Measurements from ENCODE around the gene SMARCA2. TPM values are rescaled to one million over a fixed set of nuclear protein-coding genes. Genes with fewer than 3 reads are reported as not detected.

The SMARCA2 gene
- polyA plus RNA-seq, 1 donor from 2014 or later: 150 TPM

DNA sequence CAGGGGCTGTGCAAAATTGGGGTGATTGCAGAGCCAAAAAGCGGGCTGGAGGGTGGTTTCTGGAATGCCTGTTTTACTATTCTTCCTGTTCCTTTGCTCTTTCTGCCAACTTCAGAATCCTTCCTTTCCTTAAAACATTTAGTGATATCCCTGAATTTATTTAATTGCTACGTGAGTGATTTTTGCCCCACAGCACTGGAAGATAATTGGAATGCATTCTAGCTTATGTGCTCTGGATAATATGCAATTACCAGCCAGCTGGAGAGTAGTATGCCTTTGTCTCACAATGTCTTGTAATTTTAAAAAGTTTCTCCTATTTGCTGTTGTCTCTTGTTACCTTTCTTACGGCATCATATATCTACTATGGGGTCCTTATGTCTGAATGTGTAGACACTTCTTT, 115.8 kb downstream of the SMARCA2 start:
- Histone ChIP-seq H3K79me2 (replicated peaks; ENCODE audit: insufficient read depth, low read length) (no peaks in the 10 kb centered on the region), H4K20me1 (ENCODE audit: insufficient read depth) (no peaks in the 10 kb centered on the region), H3K9me2 (ENCODE audit: insufficient read depth, low read length) (no peaks in the 10 kb centered on the region), H2AFZ (ENCODE audit: low read depth, low read length) (no peak overlapping the region), H3K36me3 (ENCODE audit: insufficient read depth, low read length) (peaks cover 4% of the 10 kb centered on the region), H3K9me3 (ENCODE audit: low read length) (no peaks in the 10 kb centered on the region), H3K9ac (ENCODE audit: low read length) (no peak overlapping the region), H3K27me3 (ENCODE audit: insufficient read depth, low read depth, low read length) (no peaks in the 10 kb centered on the region), H3K27ac (ENCODE audit: low read length) (no peak overlapping the region), H3K4me3 (ENCODE audit: low read length) (no peak overlapping the region), H3K4me2 (ENCODE audit: low read length) (no peak overlapping the region), H3F3A (ENCODE audit: insufficient read depth, low read length, poor library complexity, severe bottlenecking) (no peaks in the 10 kb centered on the region)
- TF ChIP-seq, protein P1, sequence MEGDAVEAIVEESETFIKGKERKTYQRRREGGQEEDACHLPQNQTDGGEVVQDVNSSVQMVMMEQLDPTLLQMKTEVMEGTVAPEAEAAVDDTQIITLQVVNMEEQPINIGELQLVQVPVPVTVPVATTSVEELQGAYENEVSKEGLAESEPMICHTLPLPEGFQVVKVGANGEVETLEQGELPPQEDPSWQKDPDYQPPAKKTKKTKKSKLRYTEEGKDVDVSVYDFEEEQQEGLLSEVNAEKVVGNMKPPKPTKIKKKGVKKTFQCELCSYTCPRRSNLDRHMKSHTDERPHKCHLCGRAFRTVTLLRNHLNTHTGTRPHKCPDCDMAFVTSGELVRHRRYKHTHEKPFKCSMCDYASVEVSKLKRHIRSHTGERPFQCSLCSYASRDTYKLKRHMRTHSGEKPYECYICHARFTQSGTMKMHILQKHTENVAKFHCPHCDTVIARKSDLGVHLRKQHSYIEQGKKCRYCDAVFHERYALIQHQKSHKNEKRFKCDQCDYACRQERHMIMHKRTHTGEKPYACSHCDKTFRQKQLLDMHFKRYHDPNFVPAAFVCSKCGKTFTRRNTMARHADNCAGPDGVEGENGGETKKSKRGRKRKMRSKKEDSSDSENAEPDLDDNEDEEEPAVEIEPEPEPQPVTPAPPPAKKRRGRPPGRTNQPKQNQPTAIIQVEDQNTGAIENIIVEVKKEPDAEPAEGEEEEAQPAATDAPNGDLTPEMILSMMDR (IDR thresholded peaks at IDR 0.05; ENCODE audit: poor library complexity, severe bottlenecking): no peak
- TF ChIP-seq MXI1 (conservative IDR thresholded peaks at IDR 0.05; ENCODE audit: poor library complexity, severe bottlenecking): no peak
- no peak for TF ChIP-seq TAF1 (IDR thresholded peaks at IDR 0.05; ENCODE audit: low read depth)
- no peak for TF ChIP-seq POLR2AphosphoS5 (IDR thresholded peaks at IDR 0.05)
- TF ChIP-seq EZH2 (IDR thresholded peaks at IDR 0.05; ENCODE audit: borderline replicate concordance, insufficient read depth, low read length, poor library complexity, severe bottlenecking): no peak
- TF ChIP-seq, protein P2, sequence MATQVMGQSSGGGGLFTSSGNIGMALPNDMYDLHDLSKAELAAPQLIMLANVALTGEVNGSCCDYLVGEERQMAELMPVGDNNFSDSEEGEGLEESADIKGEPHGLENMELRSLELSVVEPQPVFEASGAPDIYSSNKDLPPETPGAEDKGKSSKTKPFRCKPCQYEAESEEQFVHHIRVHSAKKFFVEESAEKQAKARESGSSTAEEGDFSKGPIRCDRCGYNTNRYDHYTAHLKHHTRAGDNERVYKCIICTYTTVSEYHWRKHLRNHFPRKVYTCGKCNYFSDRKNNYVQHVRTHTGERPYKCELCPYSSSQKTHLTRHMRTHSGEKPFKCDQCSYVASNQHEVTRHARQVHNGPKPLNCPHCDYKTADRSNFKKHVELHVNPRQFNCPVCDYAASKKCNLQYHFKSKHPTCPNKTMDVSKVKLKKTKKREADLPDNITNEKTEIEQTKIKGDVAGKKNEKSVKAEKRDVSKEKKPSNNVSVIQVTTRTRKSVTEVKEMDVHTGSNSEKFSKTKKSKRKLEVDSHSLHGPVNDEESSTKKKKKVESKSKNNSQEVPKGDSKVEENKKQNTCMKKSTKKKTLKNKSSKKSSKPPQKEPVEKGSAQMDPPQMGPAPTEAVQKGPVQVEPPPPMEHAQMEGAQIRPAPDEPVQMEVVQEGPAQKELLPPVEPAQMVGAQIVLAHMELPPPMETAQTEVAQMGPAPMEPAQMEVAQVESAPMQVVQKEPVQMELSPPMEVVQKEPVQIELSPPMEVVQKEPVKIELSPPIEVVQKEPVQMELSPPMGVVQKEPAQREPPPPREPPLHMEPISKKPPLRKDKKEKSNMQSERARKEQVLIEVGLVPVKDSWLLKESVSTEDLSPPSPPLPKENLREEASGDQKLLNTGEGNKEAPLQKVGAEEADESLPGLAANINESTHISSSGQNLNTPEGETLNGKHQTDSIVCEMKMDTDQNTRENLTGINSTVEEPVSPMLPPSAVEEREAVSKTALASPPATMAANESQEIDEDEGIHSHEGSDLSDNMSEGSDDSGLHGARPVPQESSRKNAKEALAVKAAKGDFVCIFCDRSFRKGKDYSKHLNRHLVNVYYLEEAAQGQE (IDR thresholded peaks at IDR 0.05; ENCODE audit: borderline replicate concordance): no peak

DNA sequence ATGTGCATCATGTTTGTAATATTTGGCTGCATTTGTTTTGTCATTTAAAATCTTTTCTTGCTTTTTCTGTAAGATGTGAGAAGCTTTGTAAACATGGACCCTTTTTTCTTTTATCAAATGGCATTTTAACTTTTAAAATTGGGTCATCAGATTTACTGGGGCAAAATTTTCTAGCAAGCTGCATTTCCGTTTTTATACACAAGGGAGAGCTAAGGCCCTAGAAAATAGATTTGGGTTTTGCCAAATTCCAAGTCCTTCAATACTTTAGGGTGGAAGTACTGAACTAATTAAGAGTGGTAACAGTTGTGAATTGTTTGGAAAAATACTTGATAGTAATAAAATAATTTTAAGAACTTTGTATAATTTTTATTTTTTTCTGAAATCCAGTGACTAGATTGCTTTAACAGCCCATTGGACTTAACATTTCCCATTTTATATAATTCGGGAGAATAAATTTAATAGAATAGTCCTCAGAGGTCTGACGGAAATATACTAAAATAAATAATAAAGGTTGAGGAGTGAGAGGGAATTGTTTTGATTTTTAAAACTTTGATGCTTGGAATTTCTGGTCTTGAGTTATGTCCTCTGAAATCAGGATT, 117.4 kb downstream of the SMARCA2 start:
- Histone ChIP-seq H3K4me2 (ENCODE audit: low read length) (no peak overlapping the region), H3K79me2 (replicated peaks; ENCODE audit: insufficient read depth, low read length) (no peaks in the 10 kb centered on the region), H3K9me2 (ENCODE audit: insufficient read depth, low read length) (no peaks in the 10 kb centered on the region), H3K36me3 (ENCODE audit: insufficient read depth, low read length) (no peaks in the 10 kb centered on the region), H3K9me3 (ENCODE audit: low read length) (no peaks in the 10 kb centered on the region), H3K9ac (ENCODE audit: low read length) (no peak overlapping the region), H3K27ac (ENCODE audit: low read length) (no peak overlapping the region), H3K27me3 (ENCODE audit: insufficient read depth, low read depth, low read length) (no peaks in the 10 kb centered on the region), H4K20me1 (ENCODE audit: insufficient read depth) (no peaks in the 10 kb centered on the region), H2AFZ (ENCODE audit: low read depth, low read length) (no peak overlapping the region), H3K4me3 (ENCODE audit: low read length) (no peak overlapping the region), H3F3A (ENCODE audit: insufficient read depth, low read length, poor library complexity, severe bottlenecking) (no peaks in the 10 kb centered on the region)
- no peak for TF ChIP-seq EP300 (conservative IDR thresholded peaks at IDR 0.05; ENCODE audit: poor library complexity, severe bottlenecking)
- peak; percentile 85 for TF ChIP-seq SMC3 (conservative IDR thresholded peaks at IDR 0.05; ENCODE audit: poor library complexity)
- no peak for TF ChIP-seq POLR2AphosphoS5 (IDR thresholded peaks at IDR 0.05)
- peak; percentile 81 for TF ChIP-seq RAD21 (conservative IDR thresholded peaks at IDR 0.05)
- TF ChIP-seq, protein P2 (IDR thresholded peaks at IDR 0.05; ENCODE audit: borderline replicate concordance): no peak
- no peak for TF ChIP-seq TAF1 (IDR thresholded peaks at IDR 0.05; ENCODE audit: low read depth)
- no peak for TF ChIP-seq EZH2 (IDR thresholded peaks at IDR 0.05; ENCODE audit: borderline replicate concordance, insufficient read depth, low read length, poor library complexity, severe bottlenecking)
- TF ChIP-seq, protein P1 (IDR thresholded peaks at IDR 0.05; ENCODE audit: poor library complexity, severe bottlenecking): peak; percentile 72
- TF ChIP-seq MXI1 (conservative IDR thresholded peaks at IDR 0.05; ENCODE audit: poor library complexity, severe bottlenecking): no peak
